Sigmoid colon (tissue), 7 donors: ENCODE results near the gene GSE1. TPM values are rescaled to one million over a fixed set of nuclear protein-coding genes. Genes with fewer than 3 reads are reported as not detected.

Experiments used
- DNase-seq: peaks from one replicate; pipeline ENCODE4 v3.0.0-alpha.2; 2019
- H3K27ac ChIP-seq, 4 donors: fragments of 200-600 bp; sonication (generic); one replicate each; pipeline ENCODE4 v1.5.1; 2016 to 2019; ENCODE audit warnings: mild to moderate bottlenecking in 1 of 4
- H3K27me3 ChIP-seq, 3 donors: fragments of 200-600 bp; sonication (generic); one replicate each; pipeline ENCODE4 v1.5.1; 2019; ENCODE audit warnings: mild to moderate bottlenecking in 1 of 3
- H3K36me3 ChIP-seq, 4 donors: fragments of 200-600 bp; sonication (generic); one replicate each; pipeline ENCODE4 v1.5.1; 2016 to 2019
- H3K4me1 ChIP-seq, 4 donors: fragments of 200-600 bp; sonication (generic); one replicate each; pipeline ENCODE4 v1.5.1; 2017 to 2019
- H3K4me3 ChIP-seq, 4 donors: fragments of 200-600 bp; sonication (generic); one replicate each; pipeline ENCODE4 v1.5.1; 2017 to 2019; ENCODE audit warnings: mild to moderate bottlenecking in 2 of 4, moderate library complexity in 1 of 4
- H3K9me3 ChIP-seq, 4 donors: fragments of 200-600 bp in 3 of 4; sonication (generic) in 3 of 4; one replicate each; pipeline versions ENCODE4 v1.5.1 to v1.6.1; 2013 to 2019
- EP300 ChIP-seq, 4 donors: sonication (generic); formaldehyde crosslinking; IDR thresholded peaks; one replicate each; pipeline ENCODE4 v1.6.1; 2017; ENCODE audit warnings: antibody characterized with exemption in 4 of 4
- POLR2A ChIP-seq, 2 donors: fragments of 450-650 bp; IDR thresholded peaks; one replicate each; pipeline ENCODE4 v1.6.1; 2016; ENCODE audit warnings: antibody characterized with exemption in 2 of 2, mild to moderate bottlenecking in 2 of 2, moderate library complexity in 2 of 2
- POLR2AphosphoS5 ChIP-seq, 4 donors: sonication (generic); formaldehyde crosslinking; IDR thresholded peaks; one replicate each; pipeline ENCODE4 v1.6.1; 2017; ENCODE audit warnings: antibody characterized with exemption in 4 of 4
- WGBS, 2 donors: extraction: QIAGEN DNeasy Blood & Tissue Kit; methylation state at CpG; one replicate each; pipeline ENCODE4 v1.1.7; 2013; 5-methylcytosine and 5-hydroxymethylcytosine counted together
- intact Hi-C: fragments of 100-400 bp; cut with DNase I; formaldehyde crosslinking; loops from one replicate; pipeline ENCODE4 v1.15.1; 2023
- polyA plus RNA-seq, 3 donors: library from polyadenylated mRNA; stranded (reverse); fragments of 200-250 nt; gene quantifications; one replicate each; pipeline ENCODE4 v1.2.3, GENCODE V29; 2013
- total RNA-seq, 4 donors: library from RNA; depleted of rRNA; stranded (reverse); fragments of >200 nt; gene quantifications; one replicate each; pipeline ENCODE4 v1.1.0, GENCODE V29; 2016
- TF ChIP-seq, protein P1 (sequence below), 4 experiments: fragments of 450-650 bp in 3 of 4; fragments of 200-600 bp in 1 of 4; IDR thresholded peaks; one replicate each; pipeline ENCODE4 v1.5.1; 2016 to 2019; ENCODE audit warnings: antibody characterized with exemption in 4 of 4, mild to moderate bottlenecking in 3 of 4, moderate library complexity in 2 of 4
- donor health status: healthy with polysubstance abuse.
- donor health status: Bipolar disorder and iron deficiency.
- donor health status: healthy.

GSE1 gene
- total and polyA plus RNA-seq, 7 donors: 12.0 to 76.7 (median 42.5) TPM

DNA sequence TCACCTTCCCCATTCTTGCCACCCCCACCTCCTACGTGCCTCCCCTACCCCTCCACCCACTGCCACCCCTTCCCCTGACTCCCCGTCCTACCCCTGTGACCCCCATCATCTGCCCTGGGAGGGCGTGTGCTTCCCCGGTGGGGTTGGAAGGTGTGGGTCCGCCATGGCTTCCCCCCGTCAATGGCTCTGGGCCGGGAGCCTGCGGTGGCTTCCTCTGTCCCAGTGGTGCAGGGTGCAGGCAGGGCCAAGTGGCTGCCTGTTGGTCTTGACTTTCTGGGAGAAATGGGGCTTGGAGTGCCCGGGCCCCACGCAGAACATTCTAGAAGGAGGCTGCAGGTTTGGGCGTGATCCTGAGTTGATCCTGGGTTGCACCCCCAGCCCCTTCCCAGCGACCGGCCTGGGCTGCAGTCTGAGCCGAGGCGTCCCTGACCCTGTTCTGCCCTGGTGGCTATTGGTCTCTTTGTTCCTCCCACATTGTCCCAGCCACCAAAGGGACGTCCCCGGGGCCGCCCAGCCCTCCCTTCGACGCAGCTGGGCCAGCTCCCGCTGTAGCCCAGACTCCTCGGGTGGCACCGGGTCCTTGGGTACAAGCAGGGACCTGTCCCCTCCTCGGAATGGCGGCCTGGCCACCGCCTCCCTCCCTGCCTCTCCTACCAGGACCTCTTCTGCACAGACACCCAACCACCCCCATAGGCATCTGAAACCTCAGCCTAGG is 25.7 kb downstream of the GSE1 start:
- no peaks in the 10 kb centered on the region for H3K27me3 ChIP-seq
- DNase-seq: no peak
- H3K4me1 ChIP-seq: peaks cover 0 to 70% (median 49%) of the 10 kb centered on the region in 4 donors
- H3K9me3 ChIP-seq: no peaks in the 10 kb centered on the region
- TF ChIP-seq, protein P1, sequence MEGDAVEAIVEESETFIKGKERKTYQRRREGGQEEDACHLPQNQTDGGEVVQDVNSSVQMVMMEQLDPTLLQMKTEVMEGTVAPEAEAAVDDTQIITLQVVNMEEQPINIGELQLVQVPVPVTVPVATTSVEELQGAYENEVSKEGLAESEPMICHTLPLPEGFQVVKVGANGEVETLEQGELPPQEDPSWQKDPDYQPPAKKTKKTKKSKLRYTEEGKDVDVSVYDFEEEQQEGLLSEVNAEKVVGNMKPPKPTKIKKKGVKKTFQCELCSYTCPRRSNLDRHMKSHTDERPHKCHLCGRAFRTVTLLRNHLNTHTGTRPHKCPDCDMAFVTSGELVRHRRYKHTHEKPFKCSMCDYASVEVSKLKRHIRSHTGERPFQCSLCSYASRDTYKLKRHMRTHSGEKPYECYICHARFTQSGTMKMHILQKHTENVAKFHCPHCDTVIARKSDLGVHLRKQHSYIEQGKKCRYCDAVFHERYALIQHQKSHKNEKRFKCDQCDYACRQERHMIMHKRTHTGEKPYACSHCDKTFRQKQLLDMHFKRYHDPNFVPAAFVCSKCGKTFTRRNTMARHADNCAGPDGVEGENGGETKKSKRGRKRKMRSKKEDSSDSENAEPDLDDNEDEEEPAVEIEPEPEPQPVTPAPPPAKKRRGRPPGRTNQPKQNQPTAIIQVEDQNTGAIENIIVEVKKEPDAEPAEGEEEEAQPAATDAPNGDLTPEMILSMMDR (IDR thresholded peaks at IDR 0.05): no peak
- TF ChIP-seq POLR2AphosphoS5 (IDR thresholded peaks at IDR 0.05): no peak
- TF ChIP-seq POLR2A (IDR thresholded peaks at IDR 0.05): no peak
- no peak for TF ChIP-seq EP300 (IDR thresholded peaks at IDR 0.05)
- intact Hi-C loops: no loop called here
- peak overlapping the region in 3 of 4 donors; percentile 61 to 74 (median 69) for H3K27ac ChIP-seq
- H3K4me3 ChIP-seq: no peak overlapping the region
- 83 to 92% methylated on average over 26 of the region's 26 CpGs for WGBS, 2 donors
- peaks cover 0 to 8% (median 0%) of the 10 kb centered on the region in 4 donors for H3K36me3 ChIP-seq

DNA sequence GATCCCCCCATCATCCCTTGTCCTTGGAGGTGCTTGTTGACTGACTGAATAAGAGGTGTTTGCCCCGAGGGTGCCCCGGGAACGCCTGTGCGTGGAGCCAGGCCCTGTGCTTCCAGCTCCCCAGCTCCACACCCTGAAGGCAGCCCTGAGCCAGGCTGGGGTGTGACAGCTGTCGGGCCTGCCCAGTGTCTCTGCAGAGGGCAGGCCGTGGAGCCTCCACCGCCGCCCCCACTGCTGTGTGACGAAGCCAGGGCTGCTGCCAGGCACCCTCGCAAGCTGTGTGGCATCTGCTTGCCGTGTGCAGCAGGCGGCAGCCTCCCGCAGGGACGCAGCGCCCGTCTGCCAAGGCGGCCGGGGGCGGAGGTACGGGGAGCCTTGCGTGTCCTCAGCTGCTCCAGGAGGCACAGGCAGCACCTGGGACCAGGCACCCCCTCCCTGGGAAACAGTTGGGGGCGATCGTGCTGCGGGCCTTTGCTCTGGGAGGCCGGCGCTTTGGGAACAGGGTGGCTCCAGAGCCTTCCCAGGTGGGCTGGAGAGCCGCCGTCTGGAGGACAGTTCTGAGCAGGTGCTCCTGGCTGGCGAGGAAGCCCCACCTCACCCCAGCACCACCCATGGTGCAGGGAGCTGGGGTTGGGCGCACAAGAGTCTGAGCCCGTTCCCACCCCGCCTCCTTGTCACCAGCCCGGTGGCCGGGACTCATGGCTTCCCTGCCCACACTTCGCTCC is 26.6 kb downstream of the GSE1 start:
- WGBS, 2 donors: 58 to 83% methylated on average over 35 of the region's 35 CpGs
- no peaks in the 10 kb centered on the region for H3K9me3 ChIP-seq
- no peaks in the 10 kb centered on the region for H3K36me3 ChIP-seq
- TF ChIP-seq, protein P1 (IDR thresholded peaks at IDR 0.05): no peak
- TF ChIP-seq EP300 (IDR thresholded peaks at IDR 0.05): peak in 1 of 4 donors; percentile 14
- TF ChIP-seq POLR2AphosphoS5 (IDR thresholded peaks at IDR 0.05): peak in 3 of 4 donors; percentile 40 to 52 (median 44)
- no peak for TF ChIP-seq POLR2A (IDR thresholded peaks at IDR 0.05)
- no peaks in the 10 kb centered on the region for H3K27me3 ChIP-seq
- DNase-seq: peak; percentile 91
- peaks cover 0 to 75% (median 52%) of the 10 kb centered on the region in 4 donors for H3K4me1 ChIP-seq
- peak overlapping the region in 3 of 4 donors; percentile 61 to 74 (median 69) for H3K27ac ChIP-seq
- intact Hi-C loops: no loop called here
- H3K4me3 ChIP-seq: no peak overlapping the region

DNA sequence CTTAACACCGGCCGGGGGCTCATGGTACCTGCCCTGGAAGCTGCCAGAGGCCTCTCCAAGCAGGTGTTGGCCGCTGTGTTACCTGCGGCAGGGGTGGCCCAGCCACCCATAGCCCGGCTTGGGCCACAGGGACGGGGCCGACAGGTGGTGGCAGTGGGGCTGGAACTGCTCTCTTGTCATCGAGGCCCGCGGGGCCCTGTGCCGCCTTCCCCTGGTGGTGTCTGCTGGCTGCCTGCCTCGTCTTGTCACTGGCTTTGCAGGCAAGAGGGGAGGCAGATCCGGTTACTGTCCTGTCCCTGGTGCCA is 27.1 kb downstream of the GSE1 start:
- no peaks in the 10 kb centered on the region for H3K36me3 ChIP-seq
- H3K27me3 ChIP-seq: no peaks in the 10 kb centered on the region
- WGBS, 2 donors: 80 to 91% methylated on average over 13 of the region's 13 CpGs
- H3K4me1 ChIP-seq: peaks cover 0 to 75% (median 52%) of the 10 kb centered on the region in 4 donors
- no peak overlapping the region for H3K4me3 ChIP-seq
- intact Hi-C loops: no loop called here
- DNase-seq: no peak
- TF ChIP-seq, protein P1 (IDR thresholded peaks at IDR 0.05): no peak
- TF ChIP-seq POLR2A (IDR thresholded peaks at IDR 0.05): no peak
- TF ChIP-seq POLR2AphosphoS5 (IDR thresholded peaks at IDR 0.05): no peak
- TF ChIP-seq EP300 (IDR thresholded peaks at IDR 0.05): no peak
- H3K9me3 ChIP-seq: no peaks in the 10 kb centered on the region
- peak overlapping the region in 3 of 4 donors; percentile 61 to 74 (median 69) for H3K27ac ChIP-seq

DNA sequence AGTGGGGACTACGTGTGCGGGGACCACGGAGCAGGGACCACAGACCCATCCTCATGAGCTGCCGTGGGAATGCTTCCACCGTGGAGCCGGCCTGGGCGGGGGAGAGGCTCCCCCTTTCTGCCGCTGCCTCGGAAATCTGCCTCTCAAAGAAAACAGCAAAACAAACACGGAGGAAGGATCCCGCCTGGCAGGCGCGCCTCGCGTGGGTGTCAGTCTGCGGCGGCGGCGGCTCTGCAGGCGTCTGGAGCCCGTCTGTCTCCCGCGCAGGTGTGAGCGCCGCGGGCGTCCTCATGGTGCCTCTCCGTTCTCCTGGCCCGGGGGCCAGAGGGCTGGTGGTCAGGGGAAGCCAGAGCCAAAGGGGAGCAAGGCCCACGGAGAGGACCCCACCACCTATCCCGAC is 27.5 kb downstream of the GSE1 start:
- Histone ChIP-seq H3K27ac (peak overlapping the region in 3 of 4 donors; percentile 61 to 74 (median 69)), H3K9me3 (no peaks in the 10 kb centered on the region), H3K27me3 (no peaks in the 10 kb centered on the region), H3K36me3 (no peaks in the 10 kb centered on the region), H3K4me1 (peaks cover 0 to 75% (median 52%) of the 10 kb centered on the region in 4 donors), H3K4me3 (no peak overlapping the region)
- TF ChIP-seq POLR2AphosphoS5 (IDR thresholded peaks at IDR 0.05) (no peak), POLR2A (IDR thresholded peaks at IDR 0.05) (no peak), EP300 (IDR thresholded peaks at IDR 0.05) (no peak)
- TF ChIP-seq, protein P1 (IDR thresholded peaks at IDR 0.05): no peak
- no peak for DNase-seq
- intact Hi-C loops: no loop called here
- WGBS, 2 donors: 90 to 93% methylated on average over 31 of the region's 31 CpGs
